AG10803 (cell line): ENCODE measurements around the gene APP.
A peak's percentile ranks its signal among the peaks of the same experiment; 100 is the strongest.

Source experiments
- DNase-seq: peaks from one replicate; pipeline ENCODE4 v3.0.0; 2010; ENCODE audit warnings: low read depth
- H3K4me3 ChIP-seq: 2 replicates; pipeline ENCODE4 v1.5.1; 2011; ENCODE audit warnings: mild to moderate bottlenecking, low read length, control low read depth
- TF ChIP-seq, protein P1 (sequence below): conservative IDR thresholded peaks from 2 replicates; pipeline ENCODE4 v1.5.1; 2011; ENCODE audit warnings: mild to moderate bottlenecking, low read length, control low read depth, inconsistent platforms

Gene APP

DNA sequence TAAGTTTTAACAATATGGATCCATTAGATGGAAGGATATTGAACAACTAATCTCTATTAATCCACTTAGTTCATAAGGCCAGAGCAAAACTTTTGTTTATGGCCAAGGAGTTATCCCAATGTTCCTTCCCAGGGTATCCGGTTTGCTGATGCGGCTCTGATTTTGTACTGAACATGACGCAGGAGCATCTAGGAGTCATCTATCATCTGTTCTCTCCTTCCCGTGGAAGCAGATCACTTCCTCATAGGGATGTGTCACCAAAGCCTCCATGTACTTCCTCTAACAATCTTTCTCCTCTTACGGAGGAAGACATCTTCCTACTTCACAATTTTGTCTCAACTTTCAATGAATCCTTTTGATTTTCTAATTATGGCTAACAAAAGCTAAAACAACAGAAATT, 206.6 kb downstream of the APP start:
- no peak for DNase-seq
- H3K4me3 ChIP-seq, result no peak overlapping the region
- TF ChIP-seq, protein P1, sequence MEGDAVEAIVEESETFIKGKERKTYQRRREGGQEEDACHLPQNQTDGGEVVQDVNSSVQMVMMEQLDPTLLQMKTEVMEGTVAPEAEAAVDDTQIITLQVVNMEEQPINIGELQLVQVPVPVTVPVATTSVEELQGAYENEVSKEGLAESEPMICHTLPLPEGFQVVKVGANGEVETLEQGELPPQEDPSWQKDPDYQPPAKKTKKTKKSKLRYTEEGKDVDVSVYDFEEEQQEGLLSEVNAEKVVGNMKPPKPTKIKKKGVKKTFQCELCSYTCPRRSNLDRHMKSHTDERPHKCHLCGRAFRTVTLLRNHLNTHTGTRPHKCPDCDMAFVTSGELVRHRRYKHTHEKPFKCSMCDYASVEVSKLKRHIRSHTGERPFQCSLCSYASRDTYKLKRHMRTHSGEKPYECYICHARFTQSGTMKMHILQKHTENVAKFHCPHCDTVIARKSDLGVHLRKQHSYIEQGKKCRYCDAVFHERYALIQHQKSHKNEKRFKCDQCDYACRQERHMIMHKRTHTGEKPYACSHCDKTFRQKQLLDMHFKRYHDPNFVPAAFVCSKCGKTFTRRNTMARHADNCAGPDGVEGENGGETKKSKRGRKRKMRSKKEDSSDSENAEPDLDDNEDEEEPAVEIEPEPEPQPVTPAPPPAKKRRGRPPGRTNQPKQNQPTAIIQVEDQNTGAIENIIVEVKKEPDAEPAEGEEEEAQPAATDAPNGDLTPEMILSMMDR, result no peak

GRCh38 chr21:25963181-25963580, 207.4 kb downstream of the APP start:
- H3K4me3 ChIP-seq, result no peak overlapping the region
- TF ChIP-seq, protein P1, result no peak
- no peak for DNase-seq

- H3K4me3 ChIP-seq, result no peak overlapping the region
- DNase-seq, result no peak
- TF ChIP-seq, protein P1, result no peak
Observed at GRCh38 chr21:25961042-25961441, 209.5 kb downstream of the APP start.

DNA sequence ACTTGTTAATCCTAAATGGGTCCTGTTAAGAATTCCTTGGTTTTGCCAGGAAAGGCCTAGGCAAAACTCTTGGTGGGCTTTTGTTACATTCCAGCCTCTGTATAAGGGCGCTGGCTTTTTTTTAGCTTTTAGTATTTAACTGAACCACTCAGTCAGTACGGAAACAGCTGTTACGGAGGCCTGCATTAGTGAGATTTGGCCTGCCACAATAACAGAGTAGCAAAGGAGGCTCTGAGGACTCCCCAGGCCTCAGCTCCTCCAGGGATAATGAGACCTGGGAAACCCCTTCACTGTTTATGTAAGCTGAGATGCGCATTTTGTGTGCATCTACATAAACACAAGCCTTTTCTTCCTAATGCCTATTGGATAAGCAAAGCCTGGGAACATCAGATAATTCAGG, 210.2 kb downstream of the APP start:
- TF ChIP-seq, protein P1, result no peak
- DNase-seq, result no peak
- H3K4me3 ChIP-seq, result no peak overlapping the region

DNA sequence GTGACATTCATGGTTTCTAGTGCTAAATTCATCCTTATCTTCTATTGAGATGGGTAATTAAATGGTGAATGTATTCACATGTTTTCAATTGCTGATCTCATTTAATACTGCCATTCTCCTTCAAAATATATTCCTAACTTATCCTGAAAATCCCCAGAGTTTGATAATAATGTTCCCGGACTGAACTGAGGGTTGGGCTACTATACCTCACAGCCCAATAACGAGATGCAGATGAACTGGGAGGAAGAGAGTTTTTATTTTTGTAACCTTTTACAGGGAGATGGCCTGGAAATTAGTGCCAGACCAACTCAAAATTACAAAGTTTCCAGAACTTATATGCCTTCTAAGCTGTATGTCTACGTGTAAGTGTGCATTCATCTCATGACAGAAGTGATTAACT, 210.8 kb downstream of the APP start:
- no peak overlapping the region for H3K4me3 ChIP-seq
- TF ChIP-seq, protein P1, result no peak
- no peak for DNase-seq

GRCh38 chr21:25956993-25957714, 213.4 kb downstream of the APP start:
- H3K4me3 ChIP-seq, result no peak overlapping the region
- TF ChIP-seq, protein P1, result no peak
- DNase-seq, result peak; percentile 65

- no peak for DNase-seq
- TF ChIP-seq, protein P1, result no peak
- no peak overlapping the region for H3K4me3 ChIP-seq
Observed at GRCh38 chr21:25955646-25956045, 214.9 kb downstream of the APP start.
